HG03558 (cell line): ENCODE results near the gene CAT.

Source experiments
- ATAC-seq: cut with Tn5 transposase; IDR thresholded peaks from one replicate; pipeline ENCODE4 v1.9.1; 2021; ENCODE audit warnings: moderate number of reproducible peaks; ENCODE audit not compliant: unreplicated experiment; ENCODE audit errors: extremely low read depth

The CAT gene

GRCh38 chr11:34457607-34458006 is 18.9 kb downstream of the CAT start:
- no peak for ATAC-seq

- no peak for ATAC-seq
These were observed 19.8 kb downstream of the CAT start for GRCh38 chr11:34458525-34458924.

GRCh38 chr11:34459507-34460162 is 20.9 kb downstream of the CAT start:
- ATAC-seq = no peak

GRCh38 chr11:34460278-34460677 is 21.5 kb downstream of the CAT start:
- no peak for ATAC-seq

- ATAC-seq = no peak
These were observed 22.5 kb downstream of the CAT start for GRCh38 chr11:34461215-34461614.

GRCh38 chr11:34464591-34465051 is 25.9 kb downstream of the CAT start:
- ATAC-seq = no peak

- ATAC-seq = no peak
These were observed 28.2 kb downstream of the CAT start for GRCh38 chr11:34466802-34467488.

GRCh38 chr11:34468209-34468841 is 29.6 kb downstream of the CAT start:
- no peak for ATAC-seq

GRCh38 chr11:34473603-34474169 is 35.0 kb downstream of the CAT start:
- ATAC-seq = no peak

- no peak for ATAC-seq
These were observed 36.9 kb downstream of the CAT start for GRCh38 chr11:34475656-34476055.

- ATAC-seq = no peak
These were observed 38.1 kb downstream of the CAT start for GRCh38 chr11:34476849-34477248.

- ATAC-seq = no peak
These were observed 40.3 kb downstream of the CAT start for GRCh38 chr11:34478845-34479663.

GRCh38 chr11:34480314-34480713 is 41.6 kb downstream of the CAT start:
- ATAC-seq = no peak

GRCh38 chr11:34481307-34481706 is 42.6 kb downstream of the CAT start:
- no peak for ATAC-seq

GRCh38 chr11:34483106-34483874 is 44.6 kb downstream of the CAT start:
- no peak for ATAC-seq

- ATAC-seq = no peak
These were observed 48.7 kb downstream of the CAT start for GRCh38 chr11:34487430-34487829.

- ATAC-seq = no peak
These were observed 50.3 kb downstream of the CAT start for GRCh38 chr11:34488855-34489557.

GRCh38 chr11:34490304-34490703 is 51.6 kb downstream of the CAT start:
- no peak for ATAC-seq

- ATAC-seq = no peak
These were observed 54.2 kb downstream of the CAT start for GRCh38 chr11:34492806-34493414.
